Smooth muscle cell (in vitro differentiated cells): Measurements from ENCODE around the gene OXLD1. TPM values are rescaled to one million over a fixed set of nuclear protein-coding genes. Genes with fewer than 3 reads are reported as not detected.
A peak's percentile ranks its signal among the peaks of the same experiment; 100 is the strongest.

Source experiments
- DNase-seq: peaks from one replicate; lab custom pipeline; 2025; ENCODE audit not compliant: unreplicated experiment; lab: John Stamatoyannopoulos, UW
- H2AFZ ChIP-seq: fragments of 200-600 bp; sonication (generic); 2 replicates; pipeline ENCODE4 v1.6.0; 2016; ENCODE audit warnings: antibody characterized with exemption, low read depth, mild to moderate bottlenecking
- H3F3A ChIP-seq: fragments of 200-600 bp; sonication (generic); 2 replicates; pipeline ENCODE4 v1.6.0; 2017; ENCODE audit warnings: antibody characterized with exemption, low read depth
- H3K27ac ChIP-seq: fragments of 200-600 bp; sonication (generic); 2 replicates; pipeline ENCODE4 v1.5.1; 2016; ENCODE audit warnings: low read depth, mild to moderate bottlenecking
- H3K27me3 ChIP-seq: fragments of 200-600 bp; sonication (generic); 2 replicates; pipeline ENCODE4 v1.6.1; 2016; ENCODE audit warnings: low read depth, mild to moderate bottlenecking
- H3K36me3 ChIP-seq: fragments of 200-600 bp; sonication (generic); 2 replicates; pipeline ENCODE4 v1.5.1; 2016; ENCODE audit warnings: low read depth
- H3K4me1 ChIP-seq: fragments of 200-600 bp; sonication (generic); 2 replicates; pipeline ENCODE4 v1.5.1; 2016; ENCODE audit warnings: low read depth
- H3K4me2 ChIP-seq: fragments of 200-600 bp; sonication (generic); 2 replicates; pipeline ENCODE4 v1.6.0; 2016; ENCODE audit warnings: mild to moderate bottlenecking
- H3K4me3 ChIP-seq: fragments of 200-600 bp; sonication (generic); 2 replicates; pipeline ENCODE4 v1.5.1; 2016; ENCODE audit warnings: mild to moderate bottlenecking
- H3K79me2 ChIP-seq: fragments of 200-600 bp; sonication (generic); 2 replicates; pipeline ENCODE4 v1.6.0; 2016; ENCODE audit warnings: low read depth, mild to moderate bottlenecking
- H3K9ac ChIP-seq: fragments of 200-600 bp; sonication (generic); 2 replicates; pipeline ENCODE4 v1.6.0; 2016; ENCODE audit warnings: low read depth
- H3K9me3 ChIP-seq: fragments of 200-600 bp; sonication (generic); replicated peaks from 2 replicates; pipeline ENCODE4 v1.5.1; 2016; ENCODE audit warnings: low read depth
- H4K20me1 ChIP-seq: fragments of 200-600 bp; sonication (generic); 2 replicates; pipeline ENCODE4 v1.6.0; 2016; ENCODE audit warnings: low read depth
- CTCF ChIP-seq: fragments of 200-600 bp; sonication (generic); IDR thresholded peaks from 2 replicates; pipeline ENCODE4 v1.5.1; 2017; ENCODE audit warnings: borderline replicate concordance, mild to moderate bottlenecking, antibody characterized with exemption; ENCODE audit not compliant: insufficient read depth, poor library complexity, severe bottlenecking
- WGBS: methylation state at CpG from one replicate; pipeline ENCODE4 v1.1.7; 2016; ENCODE audit warnings: low lambda C conversion rate; 5-methylcytosine and 5-hydroxymethylcytosine counted together
- polyA plus RNA-seq: library from polyadenylated mRNA; unstranded; fragments of >200 nt; fragmentation: Nextera tagmentation; extraction: Ambion mirVana; gene quantifications from 2 replicates; pipeline ENCODE4 v1.2.1, GENCODE V29; 2016
- total RNA-seq: library from RNA; depleted of rRNA; stranded (reverse); fragments of >200 nt; gene quantifications from 2 replicates; pipeline ENCODE4 v1.2.3, GENCODE V29; 2014

OXLD1 gene
- total and polyA plus RNA-seq, 2 experiments from 2014 or later: 13.0 to 32.3 TPM

GRCh38 chr17:81635973-81636504, 30.4 kb downstream of the OXLD1 start:
- 34% methylated on average over 18 of the region's 18 CpGs for WGBS
- TF ChIP-seq CTCF: no peak
- H3K4me1 ChIP-seq: peaks cover 10% of the 10 kb centered on the region
- peak overlapping the region; percentile 72 for H3K4me3 ChIP-seq
- peak overlapping the region; percentile 93 for H3K9ac ChIP-seq
- no peaks in the 10 kb centered on the region for H3K36me3 ChIP-seq
- DNase-seq: no peak
- H3K4me2 ChIP-seq: peak overlapping the region; percentile 89
- H3K27me3 ChIP-seq: no peaks in the 10 kb centered on the region
- peaks cover 4% of the 10 kb centered on the region for H3F3A ChIP-seq
- no peak overlapping the region for H2AFZ ChIP-seq
- H4K20me1 ChIP-seq: peaks cover 56% of the 10 kb centered on the region
- peak overlapping the region; percentile 91 for H3K27ac ChIP-seq
- H3K9me3 ChIP-seq: no peaks in the 10 kb centered on the region
- peaks cover 56% of the 10 kb centered on the region for H3K79me2 ChIP-seq

DNA sequence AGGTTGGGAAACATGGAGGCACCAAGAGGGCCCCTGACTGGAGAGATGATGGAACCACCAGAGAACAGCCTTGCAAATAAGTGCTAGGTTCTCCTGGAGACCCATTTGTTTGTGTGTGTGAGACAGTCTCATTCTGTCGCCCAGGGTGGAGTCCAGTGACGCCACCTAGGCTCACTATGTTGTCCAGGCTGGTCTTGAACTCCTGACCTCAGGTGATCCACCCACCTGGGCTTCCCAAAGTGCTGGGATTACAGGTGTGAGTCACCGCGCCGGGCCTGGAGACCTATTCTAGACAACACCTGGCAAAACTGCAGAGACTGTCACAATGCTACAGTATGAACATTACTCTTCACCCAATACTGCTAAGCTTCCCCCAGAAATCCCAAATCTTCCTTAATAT, 31.0 kb downstream of the OXLD1 start:
- Histone ChIP-seq H3K36me3 (no peaks in the 10 kb centered on the region), H3K4me2 (peak overlapping the region; percentile 89), H3K27ac (peak overlapping the region; percentile 91), H3K9me3 (no peaks in the 10 kb centered on the region), H4K20me1 (peaks cover 62% of the 10 kb centered on the region), H3K79me2 (peaks cover 62% of the 10 kb centered on the region), H3K4me3 (peak overlapping the region; percentile 72), H3K9ac (peak overlapping the region; percentile 93), H3K4me1 (peaks cover 10% of the 10 kb centered on the region), H3F3A (peaks cover 4% of the 10 kb centered on the region), H3K27me3 (no peaks in the 10 kb centered on the region), H2AFZ (no peak overlapping the region)
- no peak for TF ChIP-seq CTCF
- WGBS: 76% methylated on average over 5 of the region's 5 CpGs
- DNase-seq: no peak

- Histone ChIP-seq H3K4me1 (peaks cover 10% of the 10 kb centered on the region), H4K20me1 (peaks cover 73% of the 10 kb centered on the region)
- 95% methylated on average over 7 of the region's 7 CpGs for WGBS
Observed at GRCh38 chr17:81631482-81631881, 34.9 kb downstream of the OXLD1 start.

More at GRCh38 chr17:81631482-81631881, 34.9 kb downstream of the OXLD1 start:
- H3K9me3 ChIP-seq: no peaks in the 10 kb centered on the region
- H3K36me3 ChIP-seq: peaks cover 3% of the 10 kb centered on the region
- no peaks in the 10 kb centered on the region for H3K27me3 ChIP-seq
- H3K4me3 ChIP-seq: no peak overlapping the region
- no peak overlapping the region for H2AFZ ChIP-seq
- no peak overlapping the region for H3K27ac ChIP-seq
- no peak overlapping the region for H3K4me2 ChIP-seq
- H3F3A ChIP-seq: peaks cover 4% of the 10 kb centered on the region
- no peak for DNase-seq
- no peak overlapping the region for H3K9ac ChIP-seq
- H3K79me2 ChIP-seq: peaks cover 82% of the 10 kb centered on the region
- TF ChIP-seq CTCF: no peak
